ENCODE results near the gene RAPGEF3.

- TF ChIP-seq CSRNP3 (CRISPR knock-in tag; IDR thresholded peaks at IDR 0.05): no peak
- no peak for TF ChIP-seq ZFP3 (CRISPR knock-in tag; IDR thresholded peaks at IDR 0.05)
- TF ChIP-seq RARB (CRISPR knock-in tag; IDR thresholded peaks at IDR 0.05): no peak
- no peak for TF ChIP-seq ISL1 (CRISPR knock-in tag; IDR thresholded peaks at IDR 0.05)
- TF ChIP-seq PATZ1 (CRISPR knock-in tag; IDR thresholded peaks at IDR 0.05; ENCODE audit: borderline replicate concordance): no peak
- TF ChIP-seq ARNTL (CRISPR knock-in tag; IDR thresholded peaks at IDR 0.05; ENCODE audit: borderline replicate concordance, low read depth): no peak
- TF ChIP-seq OSR1 (CRISPR knock-in tag; IDR thresholded peaks at IDR 0.05): no peak
- no peak for TF ChIP-seq TOX (CRISPR knock-in tag; IDR thresholded peaks at IDR 0.05; ENCODE audit: borderline replicate concordance)
- no peak for TF ChIP-seq POU6F1 (CRISPR knock-in tag; IDR thresholded peaks at IDR 0.05; ENCODE audit: borderline replicate concordance, low read depth)
- TF ChIP-seq CSDC2 (CRISPR knock-in tag; IDR thresholded peaks at IDR 0.05): no peak
- no peak for TF ChIP-seq BACH2 (CRISPR knock-in tag; IDR thresholded peaks at IDR 0.05; ENCODE audit: borderline replicate concordance)
- TF ChIP-seq PPARA (CRISPR knock-in tag; IDR thresholded peaks at IDR 0.05; ENCODE audit: borderline replicate concordance): no peak
- no peak for TF ChIP-seq ZC3H10 (CRISPR knock-in tag; IDR thresholded peaks at IDR 0.05)
- TF ChIP-seq TSHZ2 (CRISPR knock-in tag; IDR thresholded peaks at IDR 0.05): no peak
Measured at GRCh38 chr12:47735649-47736048, 23.0 kb downstream of the RAPGEF3 start.
